Measurements from ENCODE around the gene TRMT112.
A peak's percentile ranks its signal among the peaks of the same experiment; 100 is the strongest.

The TRMT112 gene

GRCh38 chr11:64304316-64305072, 12.9 kb downstream of the TRMT112 start:
- H3K4me3 ChIP-seq (ENCODE audit: low read depth, low read length): peak overlapping the region; percentile 73
- peak; percentile 93 for TF ChIP-seq CTCF (IDR thresholded peaks at IDR 0.05; ENCODE audit: insufficient read depth, low read length, missing control alignments)
- CTCF ChIA-PET: interaction anchor here (0.6 to 8.2 kb wide), 40 partner anchors 10 to 466 kb away, joined by 3 to 305 read pairs (median 8); partner anchors contain the start of genes BAD, FERMT3, FKBP2 and GPR137
- POLR2A ChIA-PET: interaction anchor here (0.6 to 2.3 kb wide), 8 partner anchors 13 to 119 kb away, joined by 3 to 12 read pairs (median 4); partner anchors contain the start of genes PRDX5, STIP1 and TRMT112
- DNase-seq (ENCODE audit: low read depth, low spot score): no peak

- POLR2A ChIA-PET: interaction anchor here (1.3 to 2.3 kb wide), 4 partner anchors 14 to 118 kb away, joined by 4 to 12 read pairs (median 10); partner anchors contain the start of genes PRDX5, STIP1 and TRMT112
- DNase-seq (ENCODE audit: low read depth, low spot score): no peak
These were observed 13.4 kb downstream of the TRMT112 start for GRCh38 chr11:64304032-64304315.

GRCh38 chr11:64303109-64304031, 14.0 kb downstream of the TRMT112 start:
- no peak for DNase-seq (ENCODE audit: low read depth, low spot score)
- TF ChIP-seq CTCF (IDR thresholded peaks at IDR 0.05; ENCODE audit: insufficient read depth, low read length, missing control alignments): no peak
- no peak overlapping the region for H3K4me3 ChIP-seq (ENCODE audit: low read depth, low read length)
- ChIA-PET POLR2A (interaction anchor here (1.0 to 2.3 kb wide), 3 partner anchors 15 to 51 kb away, joined by 3 to 12 read pairs (median 3); partner anchors contain the start of gene PRDX5), CTCF (interaction anchor here (0.6 to 8.2 kb wide), 37 partner anchors 9 to 466 kb away, joined by 3 to 305 read pairs (median 9); partner anchors contain the start of genes BAD, FERMT3, GPR137 and KCNK4)

More at GRCh38 chr11:64304032-64304315, 13.4 kb downstream of the TRMT112 start:
- CTCF ChIA-PET: interaction anchor here (0.6 to 8.2 kb wide), 32 partner anchors 10 to 304 kb away, joined by 3 to 305 read pairs (median 10); partner anchors contain the start of genes BAD, FERMT3, GPR137 and KCNK4
- H3K4me3 ChIP-seq (ENCODE audit: low read depth, low read length): peak overlapping the region; percentile 73
- TF ChIP-seq CTCF (IDR thresholded peaks at IDR 0.05; ENCODE audit: insufficient read depth, low read length, missing control alignments): no peak

- POLR2A ChIA-PET: interaction anchor here (1.6 kb wide), 2 partner anchors 29 to 96 kb away, joined by 5 to 6 read pairs; no protein-coding TSS in a partner anchor
- H3K4me3 ChIP-seq (ENCODE audit: low read depth, low read length): peak within 1 kb of the TSS; percentile 49
- CTCF ChIA-PET: interaction anchor here (0.9 to 8.2 kb wide), 27 partner anchors 7 to 351 kb away, joined by 3 to 305 read pairs (median 8); partner anchors contain the start of genes BAD, FERMT3, GPR137 and KCNK4
- TF ChIP-seq CTCF (IDR thresholded peaks at IDR 0.05; ENCODE audit: insufficient read depth, low read length, missing control alignments): no peak
- DNase-seq (ENCODE audit: low read depth, low spot score): no peak
These were observed 17.3 kb downstream of the TRMT112 start, which contains the start of gene CATSPERZ for GRCh38 chr11:64299847-64300648. CATSPERZ (plus strand) TSS chr11:64300358; CDS start chr11:64300411, 53 bp downstream.

GRCh38 chr11:64298966-64299846, 18.2 kb downstream of the TRMT112 start:
- CTCF ChIA-PET: interaction anchor here (1.1 to 3.2 kb wide), 3 partner anchors 10 to 91 kb away, joined by 3 to 15 read pairs (median 4); no protein-coding TSS in a partner anchor
- TF ChIP-seq CTCF (IDR thresholded peaks at IDR 0.05; ENCODE audit: insufficient read depth, low read length, missing control alignments): no peak
- DNase-seq (ENCODE audit: low read depth, low spot score): no peak
- H3K4me3 ChIP-seq (ENCODE audit: low read depth, low read length): peak overlapping the region; percentile 32
- POLR2A ChIA-PET: no interaction called here
